CD4-positive, alpha-beta T cell treated with Interleukin-2 at 100 ng/mL for 4 hours (primary cell): ENCODE data around the gene SRMS.

ENCODE experiments used
- DNase-seq: peaks from one replicate; pipeline ENCODE4 v3.0.0-alpha.2; 2020; ENCODE audit warnings: low spot score

SRMS gene

DNA sequence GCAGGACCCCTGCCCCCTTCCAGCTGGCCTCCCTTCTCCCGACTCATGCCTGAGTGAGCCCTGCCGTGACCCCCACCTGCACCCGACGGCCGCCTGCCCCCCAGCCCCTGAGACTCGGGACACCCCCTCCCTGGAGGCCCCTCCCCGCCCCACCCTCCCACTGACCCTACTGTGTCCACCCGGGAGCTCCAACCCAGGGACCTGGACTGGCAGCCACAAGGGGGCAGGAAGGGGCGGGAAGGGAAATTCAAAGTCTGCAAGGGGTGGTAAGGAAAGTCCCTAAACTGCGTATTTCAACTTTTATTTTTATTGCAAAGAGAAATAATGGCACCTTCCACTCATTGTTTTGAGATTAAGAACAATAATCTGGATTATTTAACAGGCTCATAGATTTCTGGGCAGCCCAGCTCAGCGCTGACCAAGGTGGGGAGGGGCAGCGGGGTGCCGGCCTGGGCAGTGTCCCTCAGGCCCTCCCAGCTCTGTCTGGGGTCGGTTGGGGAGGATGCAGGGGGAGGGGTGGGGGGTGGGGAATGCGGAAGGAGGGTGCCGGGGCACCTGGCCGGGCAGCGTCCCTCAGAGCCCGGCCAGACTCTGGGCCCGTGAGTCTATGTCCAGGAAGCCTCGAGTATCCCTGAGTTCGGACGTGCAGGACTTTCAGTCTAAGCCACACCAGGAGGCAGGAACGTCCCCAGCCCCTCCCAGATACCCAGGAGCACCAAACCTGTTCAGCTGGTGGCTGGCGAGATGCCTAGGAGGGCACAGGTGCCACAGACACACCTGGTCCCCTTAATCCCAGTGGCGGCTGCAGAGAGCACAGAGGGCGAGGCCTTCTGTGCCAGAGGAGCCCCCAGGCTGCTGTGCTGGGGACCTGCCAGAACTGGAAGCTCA is 9.1 kb downstream of the SRMS start:
- peak; percentile 46 for DNase-seq

GRCh38 chr20:63537525-63538203 is 9.9 kb downstream of the SRMS start:
- DNase-seq = peak; percentile 96

DNA sequence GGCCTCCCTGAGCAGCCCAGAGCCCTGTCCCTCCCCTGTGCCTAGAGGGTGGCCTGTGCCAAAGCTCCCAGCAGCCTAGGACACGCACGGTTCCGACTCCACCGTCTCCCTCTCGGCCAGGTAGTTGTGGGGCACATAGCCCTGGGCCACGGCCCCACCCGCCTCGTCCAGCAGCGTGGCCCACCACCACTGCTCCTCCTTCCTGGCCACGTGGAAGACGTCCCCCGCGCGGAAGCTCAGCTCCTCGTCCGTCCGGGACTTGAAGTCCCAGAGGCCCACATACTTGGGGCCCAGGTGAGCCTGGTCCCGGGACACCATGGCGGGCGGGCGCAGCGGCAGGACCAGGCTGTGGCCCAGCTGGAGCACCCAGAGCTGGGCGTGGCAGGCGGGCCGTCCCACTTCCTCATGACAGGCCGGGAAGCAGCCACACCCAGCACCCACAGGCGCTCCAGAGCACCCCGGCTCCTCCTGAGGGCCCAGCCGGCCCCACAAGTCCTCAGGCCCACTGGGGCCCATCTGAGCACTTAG is 10.5 kb downstream of the SRMS start, which contains the start of gene PTK6:
TSS of gene PTK6 (minus strand) at position 380 of the 528 bp plus-strand sequence. CDS start at position 318, 62 bp downstream.
- DNase-seq = peak; percentile 15

GRCh38 chr20:63536241-63536977 is 11.1 kb downstream of the SRMS start:
- DNase-seq = no peak

- DNase-seq = no peak
Observed at GRCh38 chr20:63534831-63535651, 12.5 kb downstream of the SRMS start.

DNA sequence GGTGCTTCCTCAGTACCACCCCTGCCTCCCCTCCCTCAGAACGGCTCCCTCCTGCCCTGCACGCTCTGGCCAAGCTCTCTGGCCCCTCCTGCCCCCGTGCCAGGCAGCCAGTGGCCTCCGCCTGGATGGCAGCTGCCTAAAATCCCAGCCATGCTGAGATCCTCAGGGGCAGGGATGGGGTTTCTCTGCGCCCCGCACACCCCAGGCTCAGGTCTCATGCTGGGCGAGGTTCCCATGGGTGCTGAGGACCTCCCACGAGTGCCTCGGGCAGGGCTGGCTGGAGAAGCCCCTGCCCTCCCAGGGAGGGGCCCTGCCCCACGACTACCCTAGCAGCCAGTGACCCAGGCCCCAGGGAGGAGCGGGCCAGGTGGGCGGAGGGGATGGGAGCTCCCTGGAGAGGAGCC is 13.1 kb downstream of the SRMS start:
- no peak for DNase-seq

DNA sequence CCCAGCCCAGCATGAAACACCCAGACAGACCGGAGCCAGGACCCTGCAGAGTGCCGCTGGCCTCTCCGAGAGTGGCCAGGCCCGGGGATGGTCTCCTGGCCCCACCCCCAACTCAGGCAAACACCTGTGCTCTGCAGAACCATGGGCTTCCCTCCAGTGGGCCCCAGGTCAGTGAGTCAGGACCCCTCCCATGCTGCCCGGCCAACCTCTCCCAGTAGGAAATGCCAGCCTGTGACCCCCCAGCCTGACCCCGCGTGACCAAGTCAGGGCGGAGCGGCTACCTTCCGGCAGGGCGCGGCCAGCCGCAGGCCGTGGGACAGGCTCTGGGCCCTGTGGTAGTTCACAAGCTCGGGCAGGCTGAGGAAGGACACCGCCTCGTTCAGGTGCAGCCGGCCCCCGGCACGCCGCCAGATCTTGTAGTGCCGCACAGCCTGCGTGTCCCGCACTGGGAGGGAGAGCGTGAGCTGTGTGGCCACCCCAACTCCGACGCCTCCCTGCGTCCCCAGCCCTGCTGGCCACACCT is 13.6 kb downstream of the SRMS start:
- no peak for DNase-seq

GRCh38 chr20:63533388-63533787 is 14.2 kb downstream of the SRMS start:
- no peak for DNase-seq

DNA sequence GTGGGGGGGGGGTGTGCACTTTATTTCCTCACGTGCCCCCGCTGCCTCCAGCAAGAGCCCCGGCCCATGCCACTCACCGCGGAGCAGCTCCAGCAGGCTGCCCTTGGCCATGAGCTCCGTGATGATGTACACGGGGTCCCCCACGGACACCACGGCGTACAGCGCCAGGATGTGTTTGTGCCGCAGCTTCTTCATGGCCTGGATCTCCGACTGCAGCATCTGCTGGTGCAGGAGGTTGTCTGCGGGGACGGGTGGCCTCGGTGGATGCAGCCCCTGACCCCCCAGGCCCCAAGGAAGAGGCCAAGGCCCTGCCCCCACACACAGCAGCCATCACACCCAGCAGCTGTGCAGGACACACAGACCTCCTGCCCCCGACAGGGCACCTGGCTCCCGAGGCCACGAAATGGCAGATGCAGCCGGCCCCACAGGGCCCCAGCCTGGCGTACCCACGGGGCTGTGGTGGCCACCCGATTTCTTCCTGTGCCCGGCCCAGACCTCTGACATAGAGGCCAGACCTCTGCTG is 15.0 kb downstream of the SRMS start:
- DNase-seq = no peak

DNA sequence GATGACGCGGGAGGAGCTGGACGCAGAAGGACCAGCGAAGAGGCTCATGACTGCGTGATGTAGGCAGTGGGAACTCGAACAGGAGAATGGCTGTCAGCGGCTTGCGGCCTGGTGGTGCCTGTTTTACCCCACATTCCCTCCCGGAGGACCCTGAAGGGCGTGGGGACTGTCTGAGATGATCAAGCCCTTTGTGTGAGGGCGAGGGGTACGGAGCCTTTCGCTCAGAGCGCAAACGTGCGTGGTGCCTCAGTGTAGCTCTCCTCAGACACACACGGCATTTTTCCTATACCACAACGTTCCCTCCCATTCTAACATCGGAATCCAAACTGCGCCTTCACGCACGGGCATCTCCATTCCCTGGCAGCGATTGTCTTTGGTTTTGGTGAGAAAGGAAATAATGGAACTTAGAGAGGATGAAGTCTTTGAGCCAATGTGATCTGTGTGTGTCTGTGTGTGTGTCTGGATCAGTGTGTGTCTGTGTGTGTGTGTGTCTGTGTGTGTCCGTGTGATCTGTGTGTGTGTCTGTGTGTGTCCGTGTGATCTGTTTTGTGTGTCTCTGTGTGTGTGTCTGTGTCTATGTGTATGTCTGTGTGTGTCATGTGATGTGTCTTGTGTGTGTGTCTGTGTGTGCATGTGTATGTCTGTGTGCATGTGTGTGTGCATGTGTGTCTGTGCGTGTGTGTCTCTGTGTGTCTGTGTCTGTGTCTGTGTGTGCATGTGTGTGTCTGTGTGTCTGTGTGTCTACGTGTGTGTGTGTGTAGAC is 15.7 kb downstream of the SRMS start:
- DNase-seq = no peak

DNA sequence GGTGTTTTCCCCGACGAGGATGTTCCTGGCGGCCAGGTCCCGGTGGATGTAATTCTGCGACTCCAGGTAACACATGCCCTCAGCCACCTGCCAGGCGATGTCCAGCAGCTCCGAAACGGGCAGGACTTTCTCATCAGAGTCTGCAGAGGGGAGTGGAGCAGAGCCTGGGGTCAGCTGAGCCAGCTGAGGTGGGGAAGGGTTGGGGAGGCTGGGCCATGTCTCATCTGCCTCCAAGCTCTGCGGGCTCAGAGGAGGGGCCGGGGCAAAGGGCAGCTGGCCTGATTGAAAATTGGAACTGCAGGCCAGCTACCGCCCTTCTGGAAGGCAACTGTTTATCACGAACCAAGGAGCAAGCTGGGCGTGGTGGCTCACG is 16.8 kb downstream of the SRMS start:
- DNase-seq = no peak

- DNase-seq = no peak
Observed at GRCh38 chr20:63529861-63530787, 17.4 kb downstream of the SRMS start.

- DNase-seq = no peak
Observed at GRCh38 chr20:63529180-63529860, 18.2 kb downstream of the SRMS start.

GRCh38 chr20:63527184-63527583 is 20.4 kb downstream of the SRMS start:
- no peak for DNase-seq

GRCh38 chr20:63525971-63526370 is 21.6 kb downstream of the SRMS start:
- no peak for DNase-seq

DNA sequence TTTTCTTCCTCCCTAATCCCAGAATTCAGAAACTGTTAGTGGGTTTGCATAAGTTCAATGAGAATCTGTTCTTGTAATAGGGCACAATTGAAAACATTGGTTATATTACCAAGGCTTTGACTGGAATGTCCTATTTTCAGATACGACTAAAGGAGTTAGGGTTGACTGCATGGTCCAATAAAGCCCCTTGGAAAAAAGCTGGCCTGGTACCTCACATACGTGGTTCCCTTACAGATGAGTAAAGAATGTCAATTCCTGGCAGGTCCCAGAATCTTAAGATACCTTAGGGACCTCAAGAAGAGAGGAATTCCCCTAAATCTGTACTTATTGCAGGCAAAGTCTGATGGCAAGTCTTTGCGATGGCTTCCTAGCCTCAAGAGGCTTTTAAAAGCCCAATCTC is 22.4 kb downstream of the SRMS start:
- DNase-seq = no peak

GRCh38 chr20:63522981-63523611 is 24.5 kb downstream of the SRMS start:
- DNase-seq = no peak
